WTC11 (cell line): ENCODE measurements around the gene YWHAH. TPM values are rescaled to one million over a fixed set of nuclear protein-coding genes. Genes with fewer than 3 reads are reported as not detected.

Source experiments
- ATAC-seq: fragments of 200-7000 bp; cut with Tn5 transposase; 2 replicates; pipeline ENCODE4 v1.10.0; 2021; ENCODE audit warnings: mild to moderate bottlenecking, moderate library complexity
- CTCF ChIA-PET: fragments of 300-600 bp; sonication (Branson Sonifier 250); formaldehyde crosslinking; loops from one replicate; lab custom pipeline; 2021; ENCODE audit warnings: antibody characterized with exemption; lab: Charles Lee
- POLR2A ChIA-PET: fragments of 350-600 bp; sonication (Branson Sonifier 250); formaldehyde crosslinking; loops from one replicate; lab custom pipeline; 2021; ENCODE audit warnings: antibody characterized with exemption; lab: Charles Lee
- DNase-seq: peaks from one replicate; pipeline ENCODE4 v3.0.0; 2021; ENCODE audit warnings: low spot score
- H3K27ac Mint-ChIP-seq: 2 replicates; pipeline ENCODE4 v1.8.0; 2021; ENCODE audit warnings: mixed read lengths
- H3K27me3 Mint-ChIP-seq: 2 replicates; pipeline ENCODE4 v1.8.0; 2021; ENCODE audit warnings: low read depth, mild to moderate bottlenecking, moderate library complexity, mixed read lengths
- H3K36me3 Mint-ChIP-seq: 2 replicates; pipeline ENCODE4 v1.8.0; 2021; ENCODE audit warnings: mixed read lengths
- H3K4me1 Mint-ChIP-seq: 2 replicates; pipeline ENCODE4 v1.8.0; 2022; ENCODE audit warnings: mixed read lengths
- H3K4me3 Mint-ChIP-seq: 2 replicates; pipeline ENCODE4 v1.8.0; 2021; ENCODE audit warnings: mild to moderate bottlenecking, moderate library complexity, mixed read lengths
- H3K9me3 Mint-ChIP-seq: 2 replicates; pipeline ENCODE4 v1.8.0; 2021; ENCODE audit warnings: mixed read lengths
- CREB1 ChIP-seq: sonication (generic); formaldehyde crosslinking; IDR thresholded peaks from 2 replicates; pipeline ENCODE4 v1.8.0; 2023; ENCODE audit warnings: mild to moderate bottlenecking, missing genetic modification reagents
- E2F5 ChIP-seq: sonication (generic); formaldehyde crosslinking; IDR thresholded peaks from 2 replicates; pipeline ENCODE4 v1.8.1; 2022; ENCODE audit warnings: mild to moderate bottlenecking, moderate library complexity, missing genetic modification reagents
- GRHL2 ChIP-seq: fragments of 250-450 bp; sonication (Bioruptor Pico); IDR thresholded peaks from 2 replicates; pipeline ENCODE4 v1.8.0; 2022; ENCODE audit warnings: mild to moderate bottlenecking, moderate library complexity; ENCODE audit not compliant: insufficient replicate concordance, severe bottlenecking
- IRF2 ChIP-seq: sonication (generic); formaldehyde crosslinking; IDR thresholded peaks from 2 replicates; pipeline ENCODE4 v1.8.0; 2022; ENCODE audit warnings: low read depth, missing genetic modification reagents, borderline replicate concordance
- PRDM15 ChIP-seq: sonication (generic); formaldehyde crosslinking; IDR thresholded peaks from 2 replicates; pipeline ENCODE4 v1.8.0; 2022; ENCODE audit warnings: missing genetic modification reagents
- RELA ChIP-seq: sonication (generic); formaldehyde crosslinking; IDR thresholded peaks from 2 replicates; pipeline ENCODE4 v1.8.1; 2022; ENCODE audit warnings: missing genetic modification reagents, mild to moderate bottlenecking, borderline replicate concordance
- TEAD4 ChIP-seq: sonication (generic); formaldehyde crosslinking; IDR thresholded peaks from 2 replicates; pipeline ENCODE4 v1.8.0; 2022; ENCODE audit warnings: mild to moderate bottlenecking, missing genetic modification reagents
- ZNF232 ChIP-seq: sonication (generic); formaldehyde crosslinking; IDR thresholded peaks from 2 replicates; pipeline ENCODE4 v1.8.0; 2022; ENCODE audit warnings: mild to moderate bottlenecking, missing genetic modification reagents
- ZNF512 ChIP-seq: sonication (generic); formaldehyde crosslinking; IDR thresholded peaks from 2 replicates; pipeline ENCODE4 v1.8.1; 2022; ENCODE audit warnings: missing genetic modification reagents, borderline replicate concordance
- total RNA-seq: library from RNA; stranded (reverse); gene quantifications from 3 replicates; pipeline ENCODE4 v1.2.3, GENCODE V29; 2021
- TF ChIP-seq, protein P1 (sequence below): sonication (generic); formaldehyde crosslinking; IDR thresholded peaks from 2 replicates; pipeline ENCODE4 v1.8.0; 2022; ENCODE audit warnings: mild to moderate bottlenecking, missing genetic modification reagents

YWHAH gene
- total RNA-seq, 1 experiment from 2014 or later = 203 TPM

- ATAC-seq (no peak), DNase-seq (no peak)
- Mint-ChIP-seq H3K36me3 (no peaks in the 10 kb centered on the region), H3K4me1 (no peaks in the 10 kb centered on the region), H3K4me3 (no peak overlapping the region), H3K27me3 (no peaks in the 10 kb centered on the region), H3K27ac (no peak overlapping the region), H3K9me3 (peaks cover 3% of the 10 kb centered on the region; the same call in 1 of the 2 replicates)
- TF ChIP-seq RELA (CRISPR knock-in tag) (no peak), E2F5 (no peak), ZNF232 (CRISPR knock-in tag) (no peak)
- CTCF ChIA-PET = interaction anchor here (0.6 to 2.4 kb wide), 4 partner anchors 11 to 727 kb away, joined by 3 to 25 read pairs (median 6); no protein-coding TSS in a partner anchor
- POLR2A ChIA-PET = interaction anchor here (0.7 kb wide), 1 partner anchor 307 kb away, joined by 3 read pairs; no protein-coding TSS in a partner anchor
These were observed 39.7 kb downstream of the YWHAH start for GRCh38 chr22:31983911-31984656.

DNA sequence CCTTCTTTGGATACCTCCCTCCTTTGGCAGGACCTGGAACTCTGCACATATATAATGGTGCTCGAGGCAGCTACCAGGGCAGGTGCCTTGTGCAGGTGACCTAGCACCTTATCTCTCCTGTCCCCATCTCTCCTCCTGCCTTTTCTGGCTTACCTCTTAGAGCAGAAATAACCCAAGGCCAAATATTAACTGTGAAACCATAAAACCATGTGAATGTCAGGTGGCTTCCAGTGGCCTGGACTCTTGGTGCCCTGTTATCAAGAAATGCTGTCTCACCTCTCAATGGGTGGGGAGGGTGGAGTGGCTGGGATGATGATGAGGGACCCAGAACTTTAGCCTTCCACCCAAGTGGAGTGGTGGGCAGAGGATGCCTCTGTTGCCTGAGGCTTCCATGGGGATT, 42.9 kb downstream of the YWHAH start:
- H3K4me3 Mint-ChIP-seq = no peak overlapping the region
- no peaks in the 10 kb centered on the region for H3K36me3 Mint-ChIP-seq
- no peak overlapping the region for H3K27ac Mint-ChIP-seq
- TF ChIP-seq GRHL2 = no peak
- TF ChIP-seq CREB1 (CRISPR knock-in tag) = no peak
- TF ChIP-seq, all 79 proteins: peak for 0
- no peaks in the 10 kb centered on the region for H3K27me3 Mint-ChIP-seq
- ATAC-seq (no peak), DNase-seq (no peak)
- H3K4me1 Mint-ChIP-seq = no peaks in the 10 kb centered on the region
- POLR2A ChIA-PET = no interaction called here
- H3K9me3 Mint-ChIP-seq = peaks cover 3% of the 10 kb centered on the region; the same call in 1 of the 2 replicates
- CTCF ChIA-PET = interaction anchor here (0.8 kb wide), 1 partner anchor 17 kb away, joined by 3 read pairs; no protein-coding TSS in a partner anchor

DNA sequence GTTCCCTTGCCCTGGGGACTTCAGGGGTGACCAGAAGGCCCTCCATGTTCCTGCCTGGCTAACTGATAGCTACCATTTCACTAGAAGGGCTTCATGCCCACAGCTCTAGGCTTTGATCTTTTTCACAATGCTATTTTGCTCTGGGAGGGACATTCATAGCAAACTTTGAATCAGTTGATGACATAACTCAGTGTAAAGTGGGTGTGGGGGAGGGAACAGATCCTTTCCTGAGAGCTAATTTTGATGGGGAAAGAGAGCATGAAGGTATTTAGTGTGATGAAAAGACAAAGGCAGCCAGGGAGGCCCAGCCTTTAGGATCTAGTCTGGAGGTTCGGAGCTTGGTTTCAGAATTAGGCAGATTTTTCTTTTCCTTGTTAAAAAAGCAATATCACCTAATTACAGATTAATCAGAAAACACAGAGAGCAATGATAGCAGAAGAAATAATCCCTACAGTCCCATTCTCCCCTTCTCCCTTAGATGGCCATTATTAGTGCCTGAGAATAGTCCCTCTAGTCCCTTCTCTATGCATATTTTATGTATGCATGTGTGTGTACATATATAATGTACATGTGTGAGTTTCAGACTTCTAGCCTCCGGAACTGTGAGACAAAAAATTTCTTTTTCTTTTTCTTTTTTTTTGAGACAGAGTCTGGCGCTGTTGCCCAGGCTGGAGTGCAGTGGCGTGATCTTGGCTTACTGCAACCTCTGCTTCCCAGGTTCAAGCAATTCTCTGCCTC, 46.9 kb downstream of the YWHAH start:
- ChIA-PET POLR2A (interaction anchor here (0.5 to 0.6 kb wide), 2 partner anchors 92 to 375 kb away, joined by 3 to 4 read pairs; no protein-coding TSS in a partner anchor), CTCF (interaction anchor here (0.9 to 6.3 kb wide), 3 partner anchors 14 to 274 kb away, joined by 3 to 58 read pairs (median 12); no protein-coding TSS in a partner anchor)
- ATAC-seq (no peak), DNase-seq (no peak)
- Mint-ChIP-seq H3K4me1 (no peaks in the 10 kb centered on the region), H3K36me3 (no peaks in the 10 kb centered on the region), H3K4me3 (no peak overlapping the region), H3K9me3 (peaks cover 3% of the 10 kb centered on the region; the same call in 1 of the 2 replicates), H3K27me3 (no peaks in the 10 kb centered on the region), H3K27ac (no peak overlapping the region)
- TF ChIP-seq TEAD4 (CRISPR knock-in tag) = no peak
- TF ChIP-seq, all 79 proteins: peak for 0

DNA sequence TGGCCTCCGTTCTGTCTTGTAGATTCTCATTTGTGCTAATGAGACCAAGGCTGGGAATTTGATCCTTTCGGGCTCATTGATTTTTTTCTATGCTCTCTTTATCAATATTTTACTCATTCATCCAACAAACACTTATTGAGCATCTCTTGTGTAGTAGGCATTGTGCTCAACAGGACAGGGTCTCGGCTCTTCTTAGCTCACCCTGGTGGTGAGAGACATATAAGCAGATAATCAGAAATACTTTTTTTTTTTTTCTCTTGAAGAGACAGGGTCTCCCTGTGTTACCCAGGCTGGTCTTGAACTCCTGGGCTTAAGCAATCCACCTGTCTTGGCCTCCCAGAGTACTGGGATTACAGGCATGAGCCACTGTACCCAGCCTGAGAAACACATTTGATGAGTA, 50.7 kb downstream of the YWHAH start:
- DNase-seq (no peak), ATAC-seq (peak; percentile 73)

More for the DNA sequence above, 50.7 kb downstream of the YWHAH start:
- no peak for TF ChIP-seq IRF2
- no peak for TF ChIP-seq PRDM15 (CRISPR knock-in tag)
- TF ChIP-seq RELA (CRISPR knock-in tag) = no peak
- TF ChIP-seq TEAD4 (CRISPR knock-in tag) = no peak
- TF ChIP-seq, protein P1, sequence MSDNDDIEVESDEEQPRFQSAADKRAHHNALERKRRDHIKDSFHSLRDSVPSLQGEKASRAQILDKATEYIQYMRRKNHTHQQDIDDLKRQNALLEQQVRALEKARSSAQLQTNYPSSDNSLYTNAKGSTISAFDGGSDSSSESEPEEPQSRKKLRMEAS (CRISPR knock-in tag) = no peak
- no peak for TF ChIP-seq ZNF512
- POLR2A ChIA-PET = no interaction called here
- H3K4me3 Mint-ChIP-seq = no peak overlapping the region
- H3K9me3 Mint-ChIP-seq = no peaks in the 10 kb centered on the region
- H3K4me1 Mint-ChIP-seq = no peaks in the 10 kb centered on the region
- CTCF ChIA-PET = interaction anchor here (0.6 to 6.3 kb wide), 17 partner anchors 9 to 329 kb away, joined by 3 to 58 read pairs (median 4); partner anchors contain the start of gene SLC5A1
- no peaks in the 10 kb centered on the region for H3K36me3 Mint-ChIP-seq
- no peak overlapping the region for H3K27ac Mint-ChIP-seq
- no peaks in the 10 kb centered on the region for H3K27me3 Mint-ChIP-seq
